Activated T-cell treated with anti-CD3 and anti-CD28 coated beads, Interleukin-2, amount 50 U/mL, for 24 hours (primary cell): Measurements from ENCODE around the gene PPM1L.
"Not testable (repeated sequence)": the region's sequence is repeated elsewhere in the genome, so short reads cannot be mapped to it uniquely, and the experiment has no call there.

ENCODE experiments used
- DNase-seq: peaks from one replicate; pipeline ENCODE4 v3.0.0-alpha.2; 2020
- H3K27ac Mint-ChIP-seq: 2 replicates; pipeline ENCODE4 v1.8.0; 2020; ENCODE audit warnings: mild to moderate bottlenecking, mixed read lengths
- H3K27me3 Mint-ChIP-seq: 2 replicates; pipeline ENCODE4 v1.8.0; 2020; ENCODE audit warnings: mixed read lengths
- H3K36me3 Mint-ChIP-seq: 2 replicates; pipeline ENCODE4 v1.8.0; 2020; ENCODE audit warnings: low read depth, mixed read lengths
- H3K4me1 Mint-ChIP-seq: 2 replicates; pipeline ENCODE4 v1.8.0; 2020; ENCODE audit warnings: low read depth, mixed read lengths
- H3K4me3 Mint-ChIP-seq: 2 replicates; pipeline ENCODE4 v1.8.0; 2020; ENCODE audit warnings: mild to moderate bottlenecking, moderate library complexity, mixed read lengths
- H3K9me3 Mint-ChIP-seq: 2 replicates; pipeline ENCODE4 v1.8.0; 2020; ENCODE audit warnings: mixed read lengths

Gene PPM1L

GRCh38 chr3:160973067-160973809 is 217.2 kb downstream of the PPM1L start:
- Mint-ChIP-seq H3K9me3 (no peaks in the 10 kb centered on the region), H3K4me3 (no peak overlapping the region), H3K27ac (no peak overlapping the region), H3K4me1 (peaks cover 12% of the 10 kb centered on the region), H3K27me3 (no peaks in the 10 kb centered on the region), H3K36me3 (no peaks in the 10 kb centered on the region)
- no peak for DNase-seq

DNA sequence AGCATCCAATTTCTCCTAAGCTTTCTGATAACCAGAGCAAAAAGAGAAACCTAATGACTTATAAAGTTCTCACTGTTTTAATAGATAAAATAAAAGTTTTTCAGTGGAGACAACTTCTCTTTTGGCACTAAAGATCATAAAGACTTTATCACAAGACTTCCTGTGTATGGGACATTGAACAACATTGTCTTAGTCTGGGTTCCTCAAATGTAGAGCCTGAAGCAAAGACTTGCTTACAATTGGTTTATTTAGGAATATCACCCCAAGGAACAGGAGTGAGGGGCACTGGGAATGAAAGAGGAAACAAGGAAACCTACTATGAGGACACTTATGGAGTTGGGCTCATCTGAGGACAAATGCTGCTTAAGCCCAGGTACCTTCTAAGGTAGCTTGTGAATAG is 221.7 kb downstream of the PPM1L start:
- DNase-seq: no peak
- H3K27me3 Mint-ChIP-seq: no peaks in the 10 kb centered on the region
- peaks cover 20% of the 10 kb centered on the region for H3K4me1 Mint-ChIP-seq
- no peak overlapping the region for H3K27ac Mint-ChIP-seq
- H3K36me3 Mint-ChIP-seq: no peaks in the 10 kb centered on the region
- no peak overlapping the region for H3K4me3 Mint-ChIP-seq
- peaks cover 5% of the 10 kb centered on the region for H3K9me3 Mint-ChIP-seq

GRCh38 chr3:160980740-160981139 is 224.7 kb downstream of the PPM1L start:
- H3K27me3 Mint-ChIP-seq: no peaks in the 10 kb centered on the region
- peaks cover 16% of the 10 kb centered on the region for H3K9me3 Mint-ChIP-seq
- H3K36me3 Mint-ChIP-seq: peaks cover 3% of the 10 kb centered on the region
- DNase-seq: no peak
- peaks cover 13% of the 10 kb centered on the region for H3K4me1 Mint-ChIP-seq
- H3K4me3 Mint-ChIP-seq: no peak overlapping the region
- H3K27ac Mint-ChIP-seq: peak overlapping the region; percentile 44

GRCh38 chr3:160981217-160981938 is 225.3 kb downstream of the PPM1L start:
- Mint-ChIP-seq H3K4me3 (no peak overlapping the region), H3K9me3 (peaks cover 16% of the 10 kb centered on the region), H3K4me1 (peaks cover 13% of the 10 kb centered on the region), H3K27me3 (no peaks in the 10 kb centered on the region), H3K36me3 (peaks cover 3% of the 10 kb centered on the region), H3K27ac (peak overlapping the region; percentile 44)
- no peak for DNase-seq

- Mint-ChIP-seq H3K36me3 (peaks cover 3% of the 10 kb centered on the region), H3K4me1 (peaks cover 13% of the 10 kb centered on the region), H3K27me3 (no peaks in the 10 kb centered on the region), H3K27ac (no peak overlapping the region), H3K4me3 (no peak overlapping the region), H3K9me3 (peaks cover 16% of the 10 kb centered on the region)
- no peak for DNase-seq
Observed at GRCh38 chr3:160982491-160982890, 226.5 kb downstream of the PPM1L start.

DNA sequence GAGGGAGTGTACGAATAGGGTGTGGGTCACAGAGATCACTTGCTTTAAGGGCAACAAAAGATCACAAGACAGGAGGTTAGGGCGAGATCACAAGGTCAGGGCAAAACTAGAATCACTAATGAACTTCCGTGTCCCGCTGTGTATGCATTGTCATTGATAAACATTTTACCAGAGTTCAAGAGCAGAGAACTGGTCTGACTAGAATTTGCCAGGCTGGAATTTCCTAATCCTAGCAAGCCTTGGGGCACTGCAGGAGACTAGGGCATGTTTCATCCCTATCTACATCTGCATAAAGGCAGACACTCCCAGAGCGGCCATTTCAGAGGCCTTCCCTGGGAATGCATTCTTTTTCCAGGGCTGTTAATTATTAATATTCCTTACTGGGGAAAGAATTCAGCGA is 227.9 kb downstream of the PPM1L start:
- Mint-ChIP-seq H3K4me1 (peaks cover 13% of the 10 kb centered on the region), H3K9me3 (peaks cover 16% of the 10 kb centered on the region)
- not testable (repeated sequence) for H3K4me3 Mint-ChIP-seq, H3K36me3 Mint-ChIP-seq, H3K27ac Mint-ChIP-seq, H3K27me3 Mint-ChIP-seq, DNase-seq

GRCh38 chr3:160986069-160986468 is 230.0 kb downstream of the PPM1L start:
- Mint-ChIP-seq H3K4me1 (peaks cover 3% of the 10 kb centered on the region), H3K27ac (no peak overlapping the region), H3K4me3 (no peak overlapping the region), H3K9me3 (peaks cover 14% of the 10 kb centered on the region), H3K27me3 (no peaks in the 10 kb centered on the region), H3K36me3 (peaks cover 3% of the 10 kb centered on the region)
- DNase-seq: no peak

DNA sequence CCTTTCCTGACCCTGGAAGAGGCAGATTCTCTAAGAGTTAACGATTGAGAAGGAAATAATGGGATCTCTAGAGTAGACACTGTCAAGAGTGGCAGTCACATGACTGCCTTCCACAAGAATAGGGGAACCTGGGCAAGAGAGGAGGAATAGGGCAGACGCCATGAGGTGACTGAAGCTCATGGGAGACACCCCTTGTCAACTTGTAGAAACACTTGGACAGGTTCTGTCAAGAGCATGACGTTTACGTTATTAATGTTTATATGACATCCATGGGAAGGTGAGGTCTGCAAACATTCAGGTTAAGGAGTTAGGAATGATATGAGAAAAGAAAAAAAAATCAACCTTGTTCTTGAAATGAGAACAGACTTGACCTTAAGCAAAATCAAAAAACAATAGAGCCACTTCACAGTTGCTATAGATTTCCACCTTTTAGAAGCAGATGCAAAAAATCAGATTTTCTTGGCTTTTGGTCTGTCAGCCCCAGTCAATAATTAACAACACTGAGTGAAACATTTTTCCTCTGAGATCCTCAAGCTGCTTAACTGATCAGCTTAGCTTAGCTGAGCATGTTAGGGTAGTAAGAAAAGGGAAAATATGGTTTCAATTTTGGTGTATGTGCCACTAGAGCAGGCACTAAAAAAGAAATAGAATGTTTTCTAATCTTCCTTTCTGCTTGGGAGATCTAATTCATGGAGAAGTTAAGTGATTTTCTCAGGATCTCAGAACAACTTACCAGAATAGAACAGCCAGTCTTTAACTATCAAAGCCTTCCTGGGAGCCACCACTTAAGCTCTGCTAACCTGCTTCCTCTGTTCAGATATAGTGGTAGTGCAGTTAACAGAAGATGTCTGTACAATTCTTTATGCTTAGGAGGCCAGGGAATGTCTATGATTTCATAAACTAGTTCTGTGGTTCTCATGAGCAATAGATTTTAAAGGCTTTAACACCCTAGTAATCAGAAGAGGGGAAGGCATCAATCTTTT is 232.2 kb downstream of the PPM1L start:
- Mint-ChIP-seq H3K27me3 (no peaks in the 10 kb centered on the region), H3K36me3 (peaks cover 3% of the 10 kb centered on the region), H3K9me3 (peaks cover 6% of the 10 kb centered on the region), H3K4me3 (no peak overlapping the region), H3K27ac (no peak overlapping the region), H3K4me1 (no peaks in the 10 kb centered on the region)
- no peak for DNase-seq

DNA sequence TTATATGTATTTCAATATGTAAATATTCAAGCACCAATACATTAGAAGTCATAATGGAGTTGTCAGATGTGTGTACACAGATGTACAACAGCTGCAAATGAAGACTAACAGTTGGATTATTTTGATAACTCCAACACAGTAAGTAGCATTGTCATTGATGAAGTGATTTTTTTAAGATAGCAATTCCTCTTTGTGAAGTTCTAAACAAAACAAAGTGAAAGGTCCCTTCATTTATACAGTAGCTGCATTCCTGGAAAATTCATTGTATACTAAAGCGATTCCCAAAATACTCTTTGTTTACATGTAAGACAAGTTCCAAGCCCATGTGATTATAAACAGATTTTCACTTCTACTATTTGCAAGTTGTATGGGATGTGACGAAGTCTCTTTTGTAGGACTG is 234.4 kb downstream of the PPM1L start:
- no peaks in the 10 kb centered on the region for H3K9me3 Mint-ChIP-seq
- H3K4me3 Mint-ChIP-seq: no peak overlapping the region
- H3K4me1 Mint-ChIP-seq: no peaks in the 10 kb centered on the region
- H3K27me3 Mint-ChIP-seq: no peaks in the 10 kb centered on the region
- H3K36me3 Mint-ChIP-seq: no peaks in the 10 kb centered on the region
- no peak overlapping the region for H3K27ac Mint-ChIP-seq
- DNase-seq: no peak

GRCh38 chr3:160992712-160993111 is 236.7 kb downstream of the PPM1L start:
- no peaks in the 10 kb centered on the region for H3K36me3 Mint-ChIP-seq
- no peaks in the 10 kb centered on the region for H3K27me3 Mint-ChIP-seq
- H3K4me3 Mint-ChIP-seq: no peak overlapping the region
- DNase-seq: no peak
- H3K27ac Mint-ChIP-seq: no peak overlapping the region
- H3K9me3 Mint-ChIP-seq: no peaks in the 10 kb centered on the region
- no peaks in the 10 kb centered on the region for H3K4me1 Mint-ChIP-seq

DNA sequence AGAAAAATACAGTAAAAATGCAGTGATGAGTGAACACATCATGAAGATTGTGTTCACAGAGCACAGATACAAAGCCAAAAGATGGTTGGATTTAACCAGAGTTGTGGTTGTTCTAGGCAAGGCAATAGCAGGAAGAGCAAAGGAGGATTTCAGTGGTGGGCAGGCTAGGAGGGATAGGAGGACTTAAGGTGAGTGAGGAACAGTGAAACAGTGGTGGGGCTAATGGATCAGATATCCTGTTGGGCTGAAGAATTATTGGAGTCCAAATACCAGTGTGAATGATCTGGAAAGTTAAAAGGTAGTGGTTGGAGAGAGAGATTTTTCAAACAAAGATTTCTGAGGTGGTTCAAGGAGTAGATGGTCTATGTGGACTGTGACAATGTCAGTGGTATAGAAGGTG is 240.8 kb downstream of the PPM1L start:
- Mint-ChIP-seq H3K27ac (no peak overlapping the region), H3K4me1 (peaks cover 4% of the 10 kb centered on the region)

DNA sequence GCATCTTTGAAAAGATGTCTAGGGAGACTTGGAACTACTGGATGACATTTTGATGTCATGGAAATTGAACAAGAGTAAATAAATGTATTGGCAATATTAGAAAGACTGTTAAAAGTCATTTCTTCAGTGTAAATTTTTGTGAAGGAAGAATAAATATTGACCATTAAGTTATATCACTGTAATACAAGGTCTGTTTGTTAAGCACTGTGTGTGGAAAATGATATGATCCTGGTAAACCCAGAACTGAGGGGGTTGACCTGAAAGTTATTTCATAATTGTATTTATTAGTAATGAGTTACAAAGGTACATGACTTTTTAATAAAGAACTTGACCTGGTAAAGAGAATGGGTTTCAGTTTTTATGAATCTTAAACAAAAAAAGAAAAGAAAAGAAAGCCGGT is 242.6 kb downstream of the PPM1L start:
- Mint-ChIP-seq H3K4me1 (peaks cover 4% of the 10 kb centered on the region), H3K27me3 (no peaks in the 10 kb centered on the region), H3K36me3 (no peaks in the 10 kb centered on the region), H3K27ac (no peak overlapping the region), H3K4me3 (no peak overlapping the region), H3K9me3 (no peaks in the 10 kb centered on the region)
- DNase-seq: no peak

More for the DNA sequence above, 240.8 kb downstream of the PPM1L start:
- H3K9me3 Mint-ChIP-seq: no peaks in the 10 kb centered on the region
- no peaks in the 10 kb centered on the region for H3K36me3 Mint-ChIP-seq
- no peak for DNase-seq
- no peaks in the 10 kb centered on the region for H3K27me3 Mint-ChIP-seq
- H3K4me3 Mint-ChIP-seq: no peak overlapping the region

DNA sequence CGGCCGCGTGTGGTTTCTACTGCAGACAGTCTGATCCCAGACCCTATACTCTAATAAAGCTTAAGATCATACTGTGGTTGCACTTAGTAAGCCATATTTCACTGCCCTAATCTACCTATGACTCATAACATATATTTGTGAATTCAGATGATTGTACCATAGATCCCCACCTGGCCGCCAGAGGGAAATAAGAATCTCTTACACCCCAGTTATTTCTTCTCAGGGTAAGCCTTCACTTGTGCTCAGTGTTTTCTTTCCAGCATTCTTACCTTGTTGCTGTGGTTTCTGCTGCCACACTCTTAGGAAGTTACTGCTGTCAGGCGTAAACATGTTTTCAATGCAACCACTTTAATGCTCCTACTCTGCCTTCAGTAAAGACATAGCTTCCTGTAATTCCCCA is 243.2 kb downstream of the PPM1L start:
- Mint-ChIP-seq H3K9me3 (no peaks in the 10 kb centered on the region), H3K4me3 (no peak overlapping the region), H3K27me3 (no peaks in the 10 kb centered on the region), H3K36me3 (no peaks in the 10 kb centered on the region), H3K27ac (no peak overlapping the region), H3K4me1 (peaks cover 4% of the 10 kb centered on the region)
- DNase-seq: no peak

GRCh38 chr3:161008086-161008485 is 252.1 kb downstream of the PPM1L start:
- Mint-ChIP-seq H3K9me3 (peaks cover 13% of the 10 kb centered on the region), H3K4me3 (no peak overlapping the region), H3K4me1 (no peaks in the 10 kb centered on the region), H3K27ac (no peak overlapping the region), H3K27me3 (no peaks in the 10 kb centered on the region), H3K36me3 (no peaks in the 10 kb centered on the region)
- DNase-seq: no peak
